ENCODE data around the gene ELOVL5.
"Not testable (repeated sequence)": the region's sequence is repeated elsewhere in the genome, so short reads cannot be mapped to it uniquely, and the experiment has no call there.

Gene ELOVL5

DNA sequence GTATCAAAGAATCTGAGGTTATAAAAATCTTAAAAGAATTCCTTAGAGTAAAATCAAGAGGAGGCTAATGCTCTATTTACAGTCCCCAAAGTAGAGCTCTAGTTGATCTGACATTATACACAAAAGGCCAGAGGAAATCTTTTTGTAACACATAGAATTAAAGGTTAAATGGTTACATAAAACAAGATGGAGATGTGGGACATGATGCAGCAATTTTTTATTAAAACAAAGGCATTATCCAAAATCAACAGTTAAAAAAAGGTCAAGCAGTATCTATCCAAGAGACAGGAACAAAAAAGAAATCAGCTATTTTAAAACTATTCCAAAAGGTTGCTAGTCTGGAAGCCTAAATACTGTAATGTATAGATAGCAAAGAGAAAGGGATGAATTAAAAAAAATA lies 20.4 kb downstream of the ELOVL5 start:
- no peak for DNase-seq (ENCODE audit: low spot score)

DNA sequence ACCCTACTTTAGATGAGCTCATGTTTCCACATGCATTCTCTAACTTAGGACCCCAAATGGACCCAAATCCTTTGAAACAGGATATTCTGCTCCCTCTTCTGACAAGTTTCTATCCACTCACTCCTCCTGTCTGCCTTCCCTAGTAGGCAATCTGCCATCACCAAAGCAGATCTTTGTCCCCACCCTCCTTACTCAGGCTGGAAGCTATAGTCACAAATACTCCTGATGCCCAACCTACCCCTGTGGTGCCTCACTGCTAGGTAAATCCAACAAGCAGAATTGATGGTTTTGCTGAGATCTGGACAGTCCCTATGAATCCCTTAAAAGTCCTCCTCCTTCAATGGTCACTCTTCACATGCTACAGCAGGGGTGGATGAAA lies 21.7 kb downstream of the ELOVL5 start:
- no peak for DNase-seq (ENCODE audit: low spot score)

DNA sequence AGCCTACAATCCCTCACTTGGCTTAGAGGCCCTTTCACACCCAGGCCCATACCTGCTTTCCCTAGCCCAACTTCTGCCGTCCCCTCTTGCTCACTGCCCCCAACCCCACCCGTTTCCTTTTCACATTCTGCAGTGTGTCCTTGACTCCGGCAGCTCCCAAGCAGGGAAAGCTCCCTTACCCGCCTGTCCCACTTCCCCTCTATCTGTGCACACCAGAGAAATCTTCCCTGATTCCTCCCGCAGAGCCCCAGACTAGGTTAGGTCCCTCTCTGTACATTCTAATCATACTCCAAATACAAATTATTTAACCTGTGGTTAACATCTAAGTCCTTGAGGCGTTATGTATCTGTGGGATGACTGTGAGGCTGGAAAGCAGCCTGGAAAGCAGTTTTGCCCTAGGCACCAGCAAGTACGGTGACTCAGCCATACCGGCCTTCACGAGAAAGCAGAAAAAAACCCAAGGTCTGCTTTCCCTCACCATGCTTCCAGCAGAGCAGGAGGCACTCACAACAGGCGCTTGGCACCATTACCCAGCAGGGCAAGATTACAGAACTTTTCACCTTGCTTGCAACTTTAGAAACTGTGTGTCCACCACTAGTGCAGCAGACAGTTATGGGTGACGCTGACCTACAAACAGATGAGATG lies 22.3 kb downstream of the ELOVL5 start:
- DNase-seq (ENCODE audit: low spot score) = no peak

DNA sequence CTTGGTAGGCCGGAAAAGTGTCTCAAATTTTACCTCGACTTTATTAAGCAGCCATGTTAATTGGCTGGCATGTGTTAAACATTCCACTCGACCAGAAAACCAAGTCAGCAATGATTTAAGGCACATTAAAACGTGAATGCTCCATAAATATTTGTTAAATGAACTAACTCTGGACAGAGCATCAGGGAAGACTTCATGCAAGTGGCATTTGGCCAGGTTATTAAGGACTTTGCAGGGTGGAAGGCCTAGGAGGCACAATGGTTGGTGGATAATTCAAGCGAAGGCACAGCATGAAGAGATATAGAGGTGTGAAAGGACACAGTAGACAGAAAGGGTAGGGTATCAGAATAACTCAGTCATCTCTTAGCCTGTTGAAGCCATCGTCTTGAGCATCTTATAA lies 23.0 kb downstream of the ELOVL5 start:
- no peak for DNase-seq (ENCODE audit: low spot score)

DNA sequence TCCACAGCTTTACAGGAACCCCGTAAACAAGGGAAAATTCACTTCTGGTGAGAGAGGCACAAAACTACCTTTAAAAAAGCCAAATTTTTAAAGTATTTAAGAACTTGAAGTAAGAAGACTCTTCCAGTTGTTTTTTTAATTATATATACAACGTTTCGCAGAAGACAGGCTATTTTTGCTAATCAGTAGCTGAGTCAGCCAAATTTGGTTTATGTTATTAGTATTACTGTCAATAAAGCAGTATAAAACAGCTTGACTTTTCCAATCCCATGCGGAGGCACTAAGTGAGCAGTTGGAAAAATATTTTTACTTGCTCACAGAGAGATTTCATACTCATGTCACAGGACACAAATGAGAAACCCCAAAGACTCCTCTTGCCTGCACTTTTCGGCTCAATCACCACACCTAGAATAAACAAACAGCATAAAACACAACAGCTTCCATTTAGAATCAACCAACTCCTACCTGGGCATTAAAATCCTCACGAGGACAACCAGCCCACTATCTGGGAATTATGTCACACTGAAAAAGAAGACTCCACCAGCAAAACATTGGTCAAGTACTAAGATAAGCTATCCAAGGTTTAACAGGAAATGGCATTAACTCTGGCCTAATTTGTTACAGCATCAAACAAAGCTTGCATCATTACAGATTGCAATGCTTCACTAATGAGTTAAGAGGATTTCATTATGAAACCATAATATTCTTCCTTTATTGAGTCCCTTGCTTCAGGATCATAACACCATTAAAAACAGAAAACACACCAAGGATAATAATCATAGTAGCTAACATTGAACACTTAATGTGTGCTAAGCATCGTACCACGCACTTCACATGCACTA lies 26.3 kb downstream of the ELOVL5 start:
- no peak for DNase-seq (ENCODE audit: low spot score)

DNA sequence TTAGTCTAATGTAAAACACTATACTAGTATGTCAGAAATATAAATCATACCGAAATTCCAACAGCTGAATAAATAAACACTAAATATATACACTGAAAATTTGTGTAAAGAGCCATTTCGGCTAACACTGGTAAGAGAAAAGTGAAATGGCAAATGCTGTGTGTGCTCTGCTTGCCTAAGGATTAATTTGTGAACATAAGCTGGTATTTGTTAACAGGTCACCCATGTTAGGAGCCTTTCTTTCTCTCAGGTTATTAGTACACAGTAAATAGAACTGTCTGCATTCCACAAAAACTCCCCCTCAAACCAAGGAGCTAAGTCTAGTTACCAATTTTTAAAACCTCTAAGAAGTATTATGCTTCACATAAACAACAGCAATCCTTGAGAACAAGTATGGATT lies 27.0 kb downstream of the ELOVL5 start:
- no peak for DNase-seq (ENCODE audit: low spot score)

DNA sequence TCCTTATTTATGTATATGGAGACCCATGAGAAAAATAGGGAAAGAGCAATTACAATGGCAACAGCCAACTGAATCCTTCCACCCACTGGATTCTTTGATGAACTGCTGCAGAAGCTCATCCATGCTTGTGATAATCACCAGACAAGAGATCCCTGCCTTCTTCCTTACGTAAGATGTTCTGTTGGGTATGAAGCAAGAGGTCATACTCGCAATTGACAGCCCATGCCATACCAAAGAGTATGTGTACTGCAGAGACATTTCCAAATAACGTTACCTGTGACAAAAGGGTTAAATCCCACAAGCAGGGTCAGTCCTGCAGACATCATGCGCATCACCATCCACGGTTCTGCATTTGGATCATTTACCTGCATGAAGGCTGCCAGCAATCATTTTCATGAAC lies 27.8 kb downstream of the ELOVL5 start:
- DNase-seq (ENCODE audit: low spot score) = no peak

DNA sequence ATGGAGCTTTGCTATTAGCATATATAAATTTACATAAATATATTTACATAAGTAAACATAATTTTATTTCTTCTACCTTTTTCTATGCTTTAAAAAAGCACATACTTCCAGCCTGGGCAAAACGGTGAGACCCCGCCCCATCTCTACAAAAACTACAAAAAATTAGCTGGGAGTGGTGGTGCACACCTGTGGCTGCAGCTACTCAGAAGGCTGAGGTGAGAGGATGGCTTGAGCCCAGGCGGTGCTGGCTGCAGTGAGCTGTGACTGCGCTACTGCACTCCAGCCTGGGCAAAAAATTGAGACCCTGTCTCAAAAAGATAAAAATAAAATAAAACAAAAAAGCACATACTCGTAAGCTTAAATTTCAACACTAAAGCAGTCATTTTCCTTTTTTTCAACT lies 30.3 kb downstream of the ELOVL5 start:
- no peak for DNase-seq (ENCODE audit: low spot score)

DNA sequence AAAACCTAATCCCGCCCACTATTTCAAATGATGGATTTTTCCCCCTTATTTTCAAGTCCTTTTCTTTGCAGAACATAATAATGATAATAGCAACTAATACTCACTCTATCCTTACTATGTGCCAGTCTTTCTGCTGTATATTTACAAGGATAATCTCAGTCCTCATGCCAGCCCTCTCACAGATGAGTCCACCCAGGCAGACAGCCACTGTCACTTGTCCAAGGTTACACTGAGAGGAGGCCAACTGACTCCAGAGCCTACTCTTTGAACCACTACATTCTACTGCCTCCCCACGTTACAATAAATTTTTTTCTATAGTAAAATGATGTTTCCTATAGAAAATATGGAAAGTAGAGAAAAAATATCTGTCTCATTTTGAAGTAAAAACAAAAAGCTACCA lies 30.9 kb downstream of the ELOVL5 start:
- no peak for DNase-seq (ENCODE audit: low spot score)

DNA sequence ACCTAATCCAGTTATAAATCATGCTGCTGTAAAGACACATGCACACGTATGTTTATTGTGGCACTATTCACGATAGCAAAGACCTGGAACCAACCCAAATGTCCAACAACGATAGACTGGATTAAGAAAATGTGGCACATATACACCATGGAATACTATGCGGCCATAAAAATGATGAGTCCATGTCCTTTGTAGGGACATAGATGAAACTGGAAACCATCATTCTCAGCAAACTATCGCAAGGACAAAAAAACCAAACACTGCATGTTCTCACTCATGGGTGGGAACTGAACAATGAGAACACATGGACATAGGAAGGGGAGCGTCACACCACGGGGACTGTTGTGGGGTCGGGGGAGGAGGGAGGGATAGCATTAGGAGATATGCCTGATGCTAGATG lies 31.5 kb downstream of the ELOVL5 start:
- DNase-seq (ENCODE audit: low spot score) = not testable (repeated sequence)

DNA sequence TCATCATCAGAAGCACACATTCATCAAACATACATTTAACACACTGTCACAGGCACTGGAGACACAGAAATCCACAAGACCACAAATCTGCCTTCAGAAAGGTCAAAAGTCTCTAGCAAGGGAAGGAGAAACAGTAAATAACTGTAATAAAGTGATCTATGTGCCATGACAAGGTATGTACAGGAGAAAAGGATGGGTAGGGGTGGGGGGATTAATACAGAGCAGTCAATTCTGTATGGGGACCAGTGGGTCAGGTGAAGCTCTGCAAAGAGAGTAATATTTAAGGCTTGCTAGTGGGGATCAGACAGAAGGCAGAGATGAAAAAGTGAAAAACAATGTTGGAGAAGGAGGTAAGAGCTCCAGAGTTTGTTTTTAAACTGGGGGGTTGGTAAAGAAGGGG lies 32.6 kb downstream of the ELOVL5 start:
- no peak for DNase-seq (ENCODE audit: low spot score)

DNA sequence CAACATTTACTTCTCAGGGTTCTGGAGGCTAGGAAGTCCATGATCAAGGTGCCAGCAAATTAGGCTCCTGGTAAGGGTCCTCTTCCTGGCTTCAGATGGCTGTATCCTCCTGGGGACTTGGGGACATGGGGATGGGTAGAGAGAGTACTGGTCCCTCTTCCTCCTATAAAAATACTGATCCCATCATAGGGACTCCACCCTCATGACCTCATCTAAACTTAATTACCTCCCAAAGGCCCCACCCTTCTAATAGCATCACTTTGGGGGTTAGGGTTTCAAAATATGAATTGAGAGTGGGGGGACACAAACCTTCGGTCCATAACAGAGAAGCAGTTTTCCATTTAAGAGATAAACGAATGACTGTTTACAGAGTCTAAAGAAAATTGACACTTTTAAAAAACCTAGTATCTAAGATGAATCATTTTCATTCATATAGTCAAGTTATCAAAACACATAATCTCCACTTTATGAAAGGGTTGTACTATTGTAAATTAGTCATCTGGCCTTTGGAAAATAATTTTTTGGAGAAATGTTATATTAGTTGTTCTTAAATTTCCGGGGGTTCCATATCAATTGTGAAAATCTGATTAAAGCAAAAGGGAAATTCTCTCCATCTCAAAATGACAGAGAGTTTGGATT lies 33.5 kb downstream of the ELOVL5 start:
- DNase-seq (ENCODE audit: low spot score) = no peak

DNA sequence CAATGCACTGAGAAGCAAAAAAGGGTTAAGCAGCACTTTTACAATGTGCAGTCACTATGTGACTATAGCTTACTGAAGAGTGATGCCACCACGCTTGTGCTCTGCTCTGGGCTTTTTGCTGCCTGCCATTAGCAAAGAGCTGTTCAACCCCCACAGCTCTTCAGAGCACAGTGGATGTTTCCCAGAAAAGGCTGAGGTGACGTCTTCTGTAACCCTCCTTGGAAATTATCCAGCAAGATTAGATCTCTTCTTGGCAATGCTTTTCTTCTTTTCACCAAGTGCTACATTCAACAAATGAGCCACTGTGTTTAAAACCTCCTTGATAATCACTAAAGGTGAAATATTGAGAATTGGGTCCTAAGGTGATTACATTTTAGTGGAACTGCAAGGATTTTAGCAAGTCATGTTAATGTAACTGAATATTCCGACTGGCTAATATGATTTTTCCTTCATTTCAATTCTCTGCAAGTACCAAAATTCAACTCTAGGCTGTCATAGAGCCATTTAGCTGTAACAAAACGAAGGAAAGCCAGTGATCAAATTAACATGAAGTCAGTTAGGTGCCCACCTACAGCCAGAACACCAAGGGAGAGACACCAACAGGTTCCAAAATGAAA lies 34.9 kb downstream of the ELOVL5 start:
- no peak for DNase-seq (ENCODE audit: low spot score)

DNA sequence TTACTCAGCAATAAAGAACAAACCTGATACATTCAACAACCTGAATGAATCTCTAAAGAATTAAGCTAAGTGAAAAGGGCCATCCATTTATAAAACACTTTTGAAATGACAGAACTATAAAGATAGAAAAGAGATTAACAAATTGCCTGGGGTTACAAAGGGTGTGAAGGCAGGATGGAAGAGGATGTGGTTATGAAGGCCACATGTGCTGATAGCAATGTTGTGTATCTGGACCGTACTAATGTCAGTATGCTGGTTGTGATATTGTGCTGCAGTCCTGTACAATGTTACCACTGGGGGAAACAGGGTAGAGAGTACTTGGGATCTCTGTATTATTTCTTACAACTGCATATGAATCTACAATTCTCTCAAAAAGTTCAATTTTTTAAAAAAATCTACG lies 36.4 kb downstream of the ELOVL5 start:
- DNase-seq (ENCODE audit: low spot score) = no peak

DNA sequence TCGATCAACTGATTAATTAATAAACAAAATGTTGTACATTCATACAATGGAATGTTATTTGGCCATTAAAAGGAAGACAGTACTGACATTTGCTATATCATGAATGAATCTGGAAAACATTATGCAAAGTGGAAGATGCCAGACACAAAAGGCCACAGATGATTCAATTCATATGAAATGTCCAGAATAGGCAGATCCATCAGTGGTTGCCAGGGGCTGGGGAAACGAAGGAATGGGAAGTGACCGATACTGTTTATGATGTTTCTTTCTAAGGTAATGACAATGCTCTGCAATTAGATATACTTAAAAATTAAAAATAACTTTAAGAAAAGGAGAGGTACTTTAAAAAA lies 37.2 kb downstream of the ELOVL5 start:
- DNase-seq (ENCODE audit: low spot score) = no peak

DNA sequence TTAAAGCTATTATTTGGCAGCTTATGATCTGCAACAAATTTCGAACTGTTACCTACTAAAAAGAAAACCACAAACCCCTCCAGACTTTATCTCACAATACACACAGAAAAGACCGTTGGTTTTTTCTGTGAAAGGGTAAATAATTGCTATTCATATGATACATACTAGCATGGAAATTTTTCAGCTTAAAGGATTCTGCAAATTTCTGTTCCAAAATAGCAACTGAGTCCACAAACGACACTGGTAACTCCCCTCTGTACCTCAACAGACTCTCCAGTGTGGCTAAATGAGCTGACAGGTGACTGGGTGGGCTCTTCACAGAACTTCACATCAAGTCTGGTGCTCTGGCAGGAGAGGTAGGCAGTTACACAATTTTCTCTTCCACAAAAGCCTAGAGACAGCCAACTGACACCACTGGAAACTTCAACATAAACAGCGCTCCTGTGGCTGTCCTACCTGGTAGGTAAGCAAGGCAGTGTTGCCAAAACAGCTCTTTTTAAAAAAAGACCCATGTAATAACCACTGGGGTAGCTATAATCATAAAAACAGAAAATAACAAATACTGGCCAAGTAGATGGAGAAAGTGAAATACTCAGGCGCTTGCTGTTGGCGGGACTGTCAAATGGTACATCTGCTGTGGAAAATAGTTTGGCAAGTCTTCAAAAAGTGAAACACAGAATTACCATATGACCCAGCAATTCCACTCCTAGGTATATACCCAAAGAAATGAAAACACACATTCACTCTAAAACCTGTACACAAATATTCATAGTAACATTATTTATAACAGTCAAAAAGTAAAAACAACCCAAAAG lies 37.8 kb downstream of the ELOVL5 start:
- DNase-seq (ENCODE audit: low spot score) = no peak

DNA sequence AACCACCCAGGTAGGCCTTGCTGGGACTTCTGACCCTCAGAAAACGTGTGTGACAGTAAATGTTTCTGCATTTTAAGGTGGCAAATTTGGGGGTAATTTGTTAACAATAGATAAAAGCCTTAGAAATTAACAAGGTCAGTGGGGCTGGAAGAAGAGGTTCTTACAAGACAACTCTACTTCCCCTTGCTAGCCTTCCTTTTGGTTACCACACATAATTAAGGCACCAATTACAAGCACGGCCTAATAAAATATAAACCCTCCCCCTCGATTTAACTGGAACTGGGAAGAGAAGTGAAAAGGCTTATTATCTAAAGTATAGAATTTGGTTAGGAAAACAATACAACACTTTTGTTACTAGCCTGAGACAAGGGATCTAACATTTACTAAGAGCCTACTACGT lies 38.8 kb downstream of the ELOVL5 start:
- DNase-seq (ENCODE audit: low spot score) = no peak

DNA sequence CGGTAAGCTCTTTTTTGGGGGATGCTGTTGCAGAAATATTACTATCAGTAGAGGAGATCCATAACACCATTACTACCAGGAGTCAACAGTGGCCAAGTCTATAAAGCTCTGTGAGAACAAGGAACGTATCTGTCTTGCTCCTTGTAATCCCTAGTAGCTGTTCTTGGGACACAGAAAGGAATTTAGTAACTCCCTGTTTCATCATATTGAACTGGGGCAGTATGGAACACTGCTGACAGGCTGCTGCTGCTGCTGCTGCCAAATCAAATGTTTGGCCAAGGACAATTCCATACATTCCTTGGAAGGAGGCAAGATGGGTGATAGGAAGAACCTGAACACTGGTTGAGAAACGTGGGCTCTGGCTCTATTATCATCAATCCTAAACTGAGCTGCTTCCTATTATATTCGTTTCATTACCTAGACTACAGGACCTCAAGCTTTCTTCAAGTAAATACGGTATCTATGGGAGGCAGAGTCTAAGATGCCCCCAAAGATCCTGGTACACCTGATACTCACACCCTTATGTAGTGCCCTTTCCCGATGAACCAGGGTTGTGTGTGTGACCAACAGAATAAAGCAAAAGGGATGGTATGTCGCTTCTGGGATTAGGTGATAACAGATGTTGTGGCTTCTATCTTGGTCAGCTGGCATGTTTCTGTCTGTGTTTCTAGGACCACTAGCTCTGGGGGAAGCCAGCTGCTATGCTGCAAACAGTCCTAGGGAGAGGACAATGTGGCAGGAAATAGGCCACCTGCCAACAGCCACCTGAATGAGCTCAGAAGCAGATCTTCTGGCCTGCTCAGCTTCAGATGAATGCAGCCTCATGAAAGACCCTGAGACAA lies 39.5 kb downstream of the ELOVL5 start:
- no peak for DNase-seq (ENCODE audit: low spot score)

DNA sequence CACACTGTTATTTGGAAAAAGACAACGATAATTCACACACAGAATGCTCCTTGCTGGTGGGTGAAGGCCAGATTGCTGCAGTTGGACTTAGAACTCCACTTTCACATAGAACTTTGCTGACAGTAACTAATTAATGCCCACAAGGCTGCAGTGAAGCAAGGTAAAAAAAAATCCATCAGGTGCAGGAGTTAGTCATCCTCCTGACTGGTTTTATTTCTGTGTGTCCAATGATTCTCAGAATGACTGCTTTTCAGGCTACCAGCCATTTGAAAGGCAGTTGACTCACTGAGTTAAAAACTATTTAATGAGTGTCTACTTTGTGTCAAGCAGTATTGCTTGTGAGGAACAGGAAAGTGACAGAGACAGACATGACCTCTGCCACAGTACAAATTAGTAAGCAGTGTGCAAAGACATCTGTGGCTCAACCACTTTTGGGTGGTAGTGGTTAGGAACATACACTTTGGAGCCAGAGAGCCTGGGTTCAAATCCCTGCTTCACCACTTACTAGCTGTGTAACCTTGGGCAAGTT lies 41.9 kb downstream of the ELOVL5 start:
- DNase-seq (ENCODE audit: low spot score) = no peak

DNA sequence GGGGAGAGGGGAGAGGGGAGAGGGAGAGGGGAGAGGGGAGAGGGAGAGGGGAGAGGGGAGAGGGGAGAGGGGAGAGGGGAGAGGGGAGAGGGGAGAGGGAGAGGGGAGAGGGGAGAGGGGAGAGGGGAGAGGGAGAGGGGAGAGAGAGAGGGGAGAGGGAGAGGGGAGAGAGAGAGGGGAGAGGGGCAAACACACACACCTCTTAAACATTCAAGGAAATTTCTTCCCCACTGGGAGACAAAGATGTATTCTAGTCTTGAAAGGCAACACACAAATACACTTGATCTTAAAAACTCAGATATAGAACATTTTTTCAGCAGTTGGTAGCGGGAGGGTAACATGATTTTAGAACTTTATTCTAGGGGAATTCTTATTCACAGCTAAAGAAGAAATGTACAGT lies 42.5 kb downstream of the ELOVL5 start:
- not testable (repeated sequence) for DNase-seq (ENCODE audit: low spot score)

DNA sequence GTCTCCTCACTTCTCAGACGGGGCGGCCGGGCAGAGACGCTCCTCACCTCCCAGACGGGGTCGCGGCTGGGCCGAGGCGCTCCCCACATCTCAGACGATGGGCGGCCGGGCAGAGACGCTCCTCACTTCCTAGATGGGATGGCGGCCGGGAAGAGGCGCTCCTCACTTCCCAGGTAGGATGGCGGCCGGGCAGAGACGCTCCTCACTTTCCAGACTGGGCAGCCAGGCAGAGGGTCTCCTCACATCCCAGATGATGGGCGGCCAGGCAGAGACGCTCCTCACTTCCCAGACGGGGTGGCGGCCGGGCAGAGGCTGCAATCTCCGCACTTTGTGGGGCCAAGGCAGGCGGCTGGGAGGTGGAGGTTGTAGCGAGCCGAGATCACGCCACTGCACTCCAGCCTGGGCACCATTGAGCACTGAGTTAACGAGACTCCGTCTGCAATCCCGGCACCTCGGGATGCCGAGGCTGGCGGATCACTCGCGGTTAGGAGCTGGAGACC lies 43.2 kb downstream of the ELOVL5 start:
- not testable (repeated sequence) for DNase-seq (ENCODE audit: low spot score)
